HL-60/S4 (cell line): Measurements from ENCODE around the gene MAP2K5.

Experiments
- in situ Hi-C: fragments of 300-500 bp; cut with MboI; formaldehyde crosslinking; loops from 2 replicates; pipeline ENCODE4 v1.14.3; 2022; ENCODE audit warnings: low sequenced_read_pairs

MAP2K5 gene

GRCh38 chr15:67521029-67521782 is 21.3 kb upstream of the MAP2K5 start, which contains the start of gene C15orf61:
Gene C15orf61 (plus strand): TSS chr15:67521131. CDS start chr15:67521249, 118 bp downstream.
- in situ Hi-C loops: no loop called here

GRCh38 chr15:67521783-67522568 is 20.5 kb upstream of the MAP2K5 start:
- in situ Hi-C loops: no loop called here

- in situ Hi-C loops: no loop called here
These were observed 19.2 kb upstream of the MAP2K5 start for GRCh38 chr15:67523330-67523729.

GRCh38 chr15:67524235-67524634 is 18.3 kb upstream of the MAP2K5 start:
- in situ Hi-C loops: no loop called here

GRCh38 chr15:67528513-67528912 is 14.0 kb upstream of the MAP2K5 start:
- in situ Hi-C loops: no loop called here

GRCh38 chr15:67531379-67531914 is 11.1 kb upstream of the MAP2K5 start:
- in situ Hi-C loops: no loop called here

GRCh38 chr15:67533873-67534272 is 8.6 kb upstream of the MAP2K5 start:
- in situ Hi-C loops: no loop called here

- in situ Hi-C loops: no loop called here
These were observed 8.1 kb upstream of the MAP2K5 start for GRCh38 chr15:67534360-67534759.

GRCh38 chr15:67537771-67538170 is 4.7 kb upstream of the MAP2K5 start:
- in situ Hi-C loops: no loop called here

GRCh38 chr15:67543348-67543718 is 830 bp downstream of the MAP2K5 start:
- in situ Hi-C loops: no loop called here

- in situ Hi-C loops: no loop called here
These were observed 2.0 kb downstream of the MAP2K5 start for GRCh38 chr15:67544475-67544874.

GRCh38 chr15:67545864-67546263 is 3.4 kb downstream of the MAP2K5 start:
- in situ Hi-C loops: no loop called here

- in situ Hi-C loops: no loop called here
These were observed 4.6 kb downstream of the MAP2K5 start for GRCh38 chr15:67547064-67547463.

- in situ Hi-C loops: no loop called here
These were observed 5.3 kb downstream of the MAP2K5 start for GRCh38 chr15:67547836-67548235.

- in situ Hi-C loops: no loop called here
These were observed 5.8 kb downstream of the MAP2K5 start for GRCh38 chr15:67548236-67548852.

- in situ Hi-C loops: no loop called here
These were observed 6.6 kb downstream of the MAP2K5 start for GRCh38 chr15:67548862-67549651.

GRCh38 chr15:67549736-67550135 is 7.2 kb downstream of the MAP2K5 start:
- in situ Hi-C loops: no loop called here

- in situ Hi-C loops: no loop called here
These were observed 8.0 kb downstream of the MAP2K5 start for GRCh38 chr15:67550522-67550921.

GRCh38 chr15:67551207-67551743 is 8.8 kb downstream of the MAP2K5 start:
- in situ Hi-C loops: no loop called here

- in situ Hi-C loops: no loop called here
These were observed 12.1 kb downstream of the MAP2K5 start for GRCh38 chr15:67554580-67554979.
